GM23338 (cell line): ENCODE data around the gene ZC3H14. TPM values are rescaled to one million over a fixed set of nuclear protein-coding genes. Genes with fewer than 3 reads are reported as not detected.

Experiments used
- ATAC-seq: fragments of 200-7000 bp; cut with Tn5 transposase; 3 replicates; pipeline ENCODE4 v1.9.1; 2020
- DNase-seq: peaks from one replicate; pipeline ENCODE4 v3.0.0-alpha.2; 2015; ENCODE audit warnings: low spot score
- H2AFZ ChIP-seq: fragments of 200-600 bp; sonication (generic); 2 replicates; pipeline ENCODE4 v1.8.0; 2016; ENCODE audit warnings: antibody characterized with exemption, mild to moderate bottlenecking, moderate library complexity
- H3F3A ChIP-seq: fragments of 200-600 bp; sonication (generic); replicated peaks from 2 replicates; pipeline ENCODE4 v1.8.0; 2017; ENCODE audit warnings: antibody characterized with exemption, mixed run types, low read depth
- H3K27ac ChIP-seq: fragments of 200-600 bp; sonication (generic); 2 replicates; pipeline ENCODE4 v1.6.1; 2016; ENCODE audit warnings: low read depth
- H3K27me3 ChIP-seq: fragments of 200-600 bp; sonication (generic); 2 replicates; pipeline ENCODE4 v1.8.0; 2016; ENCODE audit warnings: mild to moderate bottlenecking, mixed run types, moderate library complexity; ENCODE audit not compliant: insufficient read depth
- H3K36me3 ChIP-seq: fragments of 200-600 bp; sonication (generic); 2 replicates; pipeline ENCODE4 v1.8.0; 2016; ENCODE audit warnings: mild to moderate bottlenecking; ENCODE audit not compliant: insufficient read depth
- H3K4me1 ChIP-seq: fragments of 200-600 bp; sonication (generic); 2 replicates; pipeline ENCODE4 v1.8.0; 2016; ENCODE audit warnings: mild to moderate bottlenecking, moderate library complexity; ENCODE audit not compliant: insufficient read depth
- H3K4me2 ChIP-seq: fragments of 200-600 bp; sonication (generic); 2 replicates; pipeline ENCODE4 v1.7.1; 2017; ENCODE audit warnings: mixed run types
- H3K4me3 ChIP-seq: fragments of 200-600 bp; sonication (generic); 2 replicates; pipeline ENCODE4 v1.6.1; 2016; ENCODE audit warnings: mixed run types
- H3K79me2 ChIP-seq: fragments of 200-600 bp; sonication (generic); replicated peaks from 2 replicates; pipeline ENCODE4 v1.8.0; 2017; ENCODE audit warnings: mild to moderate bottlenecking; ENCODE audit not compliant: insufficient read depth
- H3K9me2 ChIP-seq: fragments of 200-600 bp; sonication (generic); 2 replicates; pipeline ENCODE4 v1.8.0; 2017; ENCODE audit not compliant: insufficient read depth
- H4K20me1 ChIP-seq: fragments of 200-600 bp; sonication (generic); replicated peaks from 2 replicates; pipeline ENCODE4 v1.8.0; 2017; ENCODE audit warnings: mild to moderate bottlenecking; ENCODE audit not compliant: insufficient read depth
- H3K27ac Mint-ChIP-seq: 2 replicates; pipeline ENCODE4 v1.8.0; 2020; ENCODE audit warnings: inconsistent platforms, mild to moderate bottlenecking, moderate library complexity, mixed read lengths
- H3K27me3 Mint-ChIP-seq: 3 replicates; pipeline ENCODE4 v1.8.0; 2022; ENCODE audit warnings: low read depth, mild to moderate bottlenecking, moderate library complexity, mixed read lengths, inconsistent platforms; ENCODE audit not compliant: insufficient read depth, poor library complexity
- H3K36me3 Mint-ChIP-seq: 3 replicates; pipeline ENCODE4 v1.8.0; 2021; ENCODE audit warnings: low read depth, mild to moderate bottlenecking, inconsistent platforms, moderate library complexity, mixed read lengths
- H3K4me1 Mint-ChIP-seq: 3 replicates; pipeline ENCODE4 v1.8.0; 2020; ENCODE audit warnings: mild to moderate bottlenecking, inconsistent platforms, mixed read lengths
- H3K4me3 Mint-ChIP-seq: 3 replicates; pipeline ENCODE4 v1.8.0; 2021; ENCODE audit warnings: moderate library complexity, mild to moderate bottlenecking, inconsistent platforms, mixed read lengths
- H3K9me3 Mint-ChIP-seq: 3 replicates; pipeline ENCODE4 v1.8.0; 2020; ENCODE audit warnings: moderate library complexity, mild to moderate bottlenecking, inconsistent platforms, mixed read lengths
- EZH2 ChIP-seq: fragments of 200-600 bp; sonication (generic); IDR thresholded peaks from one replicate; pipeline ENCODE4 v1.8.0; 2017; ENCODE audit warnings: antibody characterized with exemption, mild to moderate bottlenecking, low read depth; ENCODE audit not compliant: unreplicated experiment
- EZH2phosphoT487 ChIP-seq: fragments of 200-600 bp; sonication (generic); IDR thresholded peaks from one replicate; pipeline ENCODE4 v1.8.1; 2018; ENCODE audit warnings: antibody characterized with exemption; ENCODE audit not compliant: unreplicated experiment
- NANOG ChIP-seq: IDR thresholded peaks from 2 replicates; pipeline ENCODE4 v1.6.1; 2016; ENCODE audit warnings: antibody characterized with exemption, borderline replicate concordance
- POLR2AphosphoS5 ChIP-seq: IDR thresholded peaks from 2 replicates; pipeline ENCODE4 v1.6.1; 2016; ENCODE audit warnings: antibody characterized with exemption, low read depth
- STAT1 ChIP-seq: IDR thresholded peaks from one replicate; pipeline ENCODE4 v1.6.1; 2016; ENCODE audit warnings: antibody characterized with exemption; ENCODE audit not compliant: unreplicated experiment
- ZNF331 ChIP-seq: fragments of 250-450 bp; sonication (Bioruptor Pico); IDR thresholded peaks from 2 replicates; pipeline ENCODE4 v1.5.0; 2020; ENCODE audit warnings: low read depth, mild to moderate bottlenecking, moderate library complexity
- polyA plus RNA-seq: library from polyadenylated mRNA; unstranded; fragments of >200 nt; fragmentation: Nextera tagmentation; extraction: Ambion mirVana; gene quantifications from 2 replicates; pipeline ENCODE4 v1.2.1, GENCODE V29; 2016
- total RNA-seq: library from RNA; depleted of rRNA; stranded (reverse); fragments of >200 nt; shearing (Covaris generic); gene quantifications from 2 replicates; pipeline ENCODE4 v1.2.3, GENCODE V29; 2014
- TF ChIP-seq, protein P1 (sequence below): IDR thresholded peaks from one replicate; pipeline ENCODE4 v1.6.1; 2018; ENCODE audit warnings: antibody characterized with exemption; ENCODE audit not compliant: unreplicated experiment
- TF ChIP-seq, protein P2 (sequence below), 2 experiments: fragments of 200-600 bp in 1 of 2; sonication (generic) in 1 of 2; conservative IDR thresholded peaks; 2 replicates each; pipeline versions ENCODE4 v1.5.1 to v1.6.1; 2016 to 2017; ENCODE audit warnings: antibody characterized with exemption in 2 of 2, low read depth in 2 of 2, mild to moderate bottlenecking in 2 of 2, moderate library complexity in 1 of 2
- TF ChIP-seq, protein P3 (sequence below): fragments of 250-450 bp; sonication (Bioruptor Pico); IDR thresholded peaks from 2 replicates; pipeline ENCODE4 v1.5.0; 2020; ENCODE audit warnings: mild to moderate bottlenecking, moderate library complexity

Gene ZC3H14
- total and polyA plus RNA-seq, 2 experiments from 2014 or later: 63.2 to 87.9 TPM

DNA sequence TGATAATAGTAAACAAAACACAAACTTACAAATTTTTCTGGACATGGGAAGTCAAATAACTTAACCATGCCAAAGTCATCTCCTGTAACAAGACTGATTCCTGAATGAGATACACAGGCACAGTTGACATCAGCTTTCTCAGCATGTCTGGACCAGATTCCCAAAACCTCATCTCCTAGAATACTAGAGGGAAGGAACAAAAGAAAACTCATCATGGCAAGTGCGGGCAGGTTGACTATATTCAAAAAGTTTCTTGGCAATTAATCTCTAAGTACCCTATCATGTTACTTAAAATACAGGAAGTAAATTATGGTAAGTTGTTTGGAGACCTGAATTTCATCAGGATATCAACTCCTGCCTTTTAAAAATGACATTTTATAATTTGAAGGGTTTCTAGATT lies 53.9 kb downstream of the ZC3H14 start (continued):
- TF ChIP-seq EZH2phosphoT487: no peak
- TF ChIP-seq ZNF331: no peak

DNA sequence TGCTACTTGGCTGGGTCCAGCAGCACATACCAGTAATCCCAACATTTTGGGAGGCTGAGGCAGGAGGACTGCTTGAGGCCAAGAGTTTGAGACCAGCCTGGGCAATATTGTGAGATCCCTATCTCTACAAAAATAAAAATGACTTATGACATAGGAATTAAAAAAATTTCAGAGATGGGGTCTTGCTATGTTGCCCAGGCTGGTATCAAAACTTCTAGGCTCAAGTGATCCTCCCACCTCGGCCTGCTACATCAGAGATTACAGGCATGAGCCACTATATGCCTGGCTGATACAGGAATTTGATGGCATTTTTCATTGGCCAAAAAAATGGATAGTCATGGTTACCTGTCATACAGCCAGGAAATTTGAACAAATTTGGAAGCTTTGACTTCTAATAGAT lies 54.6 kb downstream of the ZC3H14 start:
- TF ChIP-seq, protein P1, sequence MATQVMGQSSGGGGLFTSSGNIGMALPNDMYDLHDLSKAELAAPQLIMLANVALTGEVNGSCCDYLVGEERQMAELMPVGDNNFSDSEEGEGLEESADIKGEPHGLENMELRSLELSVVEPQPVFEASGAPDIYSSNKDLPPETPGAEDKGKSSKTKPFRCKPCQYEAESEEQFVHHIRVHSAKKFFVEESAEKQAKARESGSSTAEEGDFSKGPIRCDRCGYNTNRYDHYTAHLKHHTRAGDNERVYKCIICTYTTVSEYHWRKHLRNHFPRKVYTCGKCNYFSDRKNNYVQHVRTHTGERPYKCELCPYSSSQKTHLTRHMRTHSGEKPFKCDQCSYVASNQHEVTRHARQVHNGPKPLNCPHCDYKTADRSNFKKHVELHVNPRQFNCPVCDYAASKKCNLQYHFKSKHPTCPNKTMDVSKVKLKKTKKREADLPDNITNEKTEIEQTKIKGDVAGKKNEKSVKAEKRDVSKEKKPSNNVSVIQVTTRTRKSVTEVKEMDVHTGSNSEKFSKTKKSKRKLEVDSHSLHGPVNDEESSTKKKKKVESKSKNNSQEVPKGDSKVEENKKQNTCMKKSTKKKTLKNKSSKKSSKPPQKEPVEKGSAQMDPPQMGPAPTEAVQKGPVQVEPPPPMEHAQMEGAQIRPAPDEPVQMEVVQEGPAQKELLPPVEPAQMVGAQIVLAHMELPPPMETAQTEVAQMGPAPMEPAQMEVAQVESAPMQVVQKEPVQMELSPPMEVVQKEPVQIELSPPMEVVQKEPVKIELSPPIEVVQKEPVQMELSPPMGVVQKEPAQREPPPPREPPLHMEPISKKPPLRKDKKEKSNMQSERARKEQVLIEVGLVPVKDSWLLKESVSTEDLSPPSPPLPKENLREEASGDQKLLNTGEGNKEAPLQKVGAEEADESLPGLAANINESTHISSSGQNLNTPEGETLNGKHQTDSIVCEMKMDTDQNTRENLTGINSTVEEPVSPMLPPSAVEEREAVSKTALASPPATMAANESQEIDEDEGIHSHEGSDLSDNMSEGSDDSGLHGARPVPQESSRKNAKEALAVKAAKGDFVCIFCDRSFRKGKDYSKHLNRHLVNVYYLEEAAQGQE: no peak
- TF ChIP-seq ZNF331 (no peak), NANOG (no peak), STAT1 (no peak)
- TF ChIP-seq, protein P2, sequence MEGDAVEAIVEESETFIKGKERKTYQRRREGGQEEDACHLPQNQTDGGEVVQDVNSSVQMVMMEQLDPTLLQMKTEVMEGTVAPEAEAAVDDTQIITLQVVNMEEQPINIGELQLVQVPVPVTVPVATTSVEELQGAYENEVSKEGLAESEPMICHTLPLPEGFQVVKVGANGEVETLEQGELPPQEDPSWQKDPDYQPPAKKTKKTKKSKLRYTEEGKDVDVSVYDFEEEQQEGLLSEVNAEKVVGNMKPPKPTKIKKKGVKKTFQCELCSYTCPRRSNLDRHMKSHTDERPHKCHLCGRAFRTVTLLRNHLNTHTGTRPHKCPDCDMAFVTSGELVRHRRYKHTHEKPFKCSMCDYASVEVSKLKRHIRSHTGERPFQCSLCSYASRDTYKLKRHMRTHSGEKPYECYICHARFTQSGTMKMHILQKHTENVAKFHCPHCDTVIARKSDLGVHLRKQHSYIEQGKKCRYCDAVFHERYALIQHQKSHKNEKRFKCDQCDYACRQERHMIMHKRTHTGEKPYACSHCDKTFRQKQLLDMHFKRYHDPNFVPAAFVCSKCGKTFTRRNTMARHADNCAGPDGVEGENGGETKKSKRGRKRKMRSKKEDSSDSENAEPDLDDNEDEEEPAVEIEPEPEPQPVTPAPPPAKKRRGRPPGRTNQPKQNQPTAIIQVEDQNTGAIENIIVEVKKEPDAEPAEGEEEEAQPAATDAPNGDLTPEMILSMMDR (conservative IDR thresholded peaks at IDR 0.05; ENCODE audit: low read depth in 2 of 2): no peak
- no peak for ATAC-seq
- Mint-ChIP-seq H3K27me3 (no peaks in the 10 kb centered on the region), H3K9me3 (no peaks in the 10 kb centered on the region), H3K27ac (no peak overlapping the region), H3K36me3 (peaks cover 11% of the 10 kb centered on the region; the same call in 2 of the 3 replicates), H3K4me1 (peaks cover 21% of the 10 kb centered on the region), H3K4me3 (no peak overlapping the region)
- Histone ChIP-seq H3K36me3 (no peaks in the 10 kb centered on the region), H3K4me1 (peaks cover 13% of the 10 kb centered on the region), H3K4me2 (peak overlapping the region; percentile 13; the same call in 1 of the 2 replicates), H2AFZ (no peak overlapping the region), H3K27me3 (no peaks in the 10 kb centered on the region), H3K27ac (no peak overlapping the region), H3K79me2 (no peaks in the 10 kb centered on the region), H3K4me3 (no peak overlapping the region), H4K20me1 (no peaks in the 10 kb centered on the region), H3F3A (no peaks in the 10 kb centered on the region), H3K9me2 (no peaks in the 10 kb centered on the region)
- DNase-seq: no peak

DNA sequence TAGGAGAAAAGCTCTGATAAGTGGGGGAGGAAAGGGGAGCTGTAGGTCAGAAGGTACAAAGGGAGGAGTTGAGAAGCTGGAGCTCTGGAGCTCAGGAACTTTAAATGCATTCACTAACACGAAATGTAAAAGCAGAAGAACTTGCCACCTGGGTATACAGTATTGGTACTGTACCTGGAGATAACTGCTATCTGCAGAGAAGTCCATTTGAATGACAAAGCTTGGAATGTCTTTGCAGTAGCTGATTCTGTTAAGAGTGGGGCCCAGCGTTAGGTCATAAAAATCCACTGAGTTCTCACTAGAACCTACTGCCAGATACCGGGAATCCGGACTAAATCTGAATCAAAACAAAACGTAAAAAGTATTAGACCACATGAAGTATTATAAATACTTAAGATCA lies 55.6 kb downstream of the ZC3H14 start:
- H4K20me1 ChIP-seq: no peaks in the 10 kb centered on the region
- no peaks in the 10 kb centered on the region for H3K36me3 ChIP-seq
- H3K27me3 ChIP-seq: no peaks in the 10 kb centered on the region
- H3F3A ChIP-seq: no peaks in the 10 kb centered on the region
- H3K4me3 ChIP-seq: no peak overlapping the region
- Mint-ChIP-seq H3K27ac (peak overlapping the region; percentile 46; the same call in 1 of the 2 replicates), H3K4me3 (peak overlapping the region; percentile 3; the same call in 2 of the 3 replicates), H3K27me3 (no peaks in the 10 kb centered on the region), H3K4me1 (peaks cover 21% of the 10 kb centered on the region), H3K36me3 (peaks cover 4% of the 10 kb centered on the region; the same call in 2 of the 3 replicates), H3K9me3 (no peaks in the 10 kb centered on the region)
- DNase-seq: peak; percentile 41
- no peaks in the 10 kb centered on the region for H3K79me2 ChIP-seq
- peaks cover 13% of the 10 kb centered on the region for H3K4me1 ChIP-seq
- peak; percentile 83 for ATAC-seq
- H3K27ac ChIP-seq: no peak overlapping the region
- H3K9me2 ChIP-seq: no peaks in the 10 kb centered on the region
- H3K4me2 ChIP-seq: peak overlapping the region; percentile 13; the same call in 1 of the 2 replicates
- no peak overlapping the region for H2AFZ ChIP-seq
- TF ChIP-seq EZH2 (no peak), EZH2phosphoT487 (no peak), POLR2AphosphoS5 (no peak), ZNF331 (no peak), STAT1 (no peak)
- TF ChIP-seq, protein P3, sequence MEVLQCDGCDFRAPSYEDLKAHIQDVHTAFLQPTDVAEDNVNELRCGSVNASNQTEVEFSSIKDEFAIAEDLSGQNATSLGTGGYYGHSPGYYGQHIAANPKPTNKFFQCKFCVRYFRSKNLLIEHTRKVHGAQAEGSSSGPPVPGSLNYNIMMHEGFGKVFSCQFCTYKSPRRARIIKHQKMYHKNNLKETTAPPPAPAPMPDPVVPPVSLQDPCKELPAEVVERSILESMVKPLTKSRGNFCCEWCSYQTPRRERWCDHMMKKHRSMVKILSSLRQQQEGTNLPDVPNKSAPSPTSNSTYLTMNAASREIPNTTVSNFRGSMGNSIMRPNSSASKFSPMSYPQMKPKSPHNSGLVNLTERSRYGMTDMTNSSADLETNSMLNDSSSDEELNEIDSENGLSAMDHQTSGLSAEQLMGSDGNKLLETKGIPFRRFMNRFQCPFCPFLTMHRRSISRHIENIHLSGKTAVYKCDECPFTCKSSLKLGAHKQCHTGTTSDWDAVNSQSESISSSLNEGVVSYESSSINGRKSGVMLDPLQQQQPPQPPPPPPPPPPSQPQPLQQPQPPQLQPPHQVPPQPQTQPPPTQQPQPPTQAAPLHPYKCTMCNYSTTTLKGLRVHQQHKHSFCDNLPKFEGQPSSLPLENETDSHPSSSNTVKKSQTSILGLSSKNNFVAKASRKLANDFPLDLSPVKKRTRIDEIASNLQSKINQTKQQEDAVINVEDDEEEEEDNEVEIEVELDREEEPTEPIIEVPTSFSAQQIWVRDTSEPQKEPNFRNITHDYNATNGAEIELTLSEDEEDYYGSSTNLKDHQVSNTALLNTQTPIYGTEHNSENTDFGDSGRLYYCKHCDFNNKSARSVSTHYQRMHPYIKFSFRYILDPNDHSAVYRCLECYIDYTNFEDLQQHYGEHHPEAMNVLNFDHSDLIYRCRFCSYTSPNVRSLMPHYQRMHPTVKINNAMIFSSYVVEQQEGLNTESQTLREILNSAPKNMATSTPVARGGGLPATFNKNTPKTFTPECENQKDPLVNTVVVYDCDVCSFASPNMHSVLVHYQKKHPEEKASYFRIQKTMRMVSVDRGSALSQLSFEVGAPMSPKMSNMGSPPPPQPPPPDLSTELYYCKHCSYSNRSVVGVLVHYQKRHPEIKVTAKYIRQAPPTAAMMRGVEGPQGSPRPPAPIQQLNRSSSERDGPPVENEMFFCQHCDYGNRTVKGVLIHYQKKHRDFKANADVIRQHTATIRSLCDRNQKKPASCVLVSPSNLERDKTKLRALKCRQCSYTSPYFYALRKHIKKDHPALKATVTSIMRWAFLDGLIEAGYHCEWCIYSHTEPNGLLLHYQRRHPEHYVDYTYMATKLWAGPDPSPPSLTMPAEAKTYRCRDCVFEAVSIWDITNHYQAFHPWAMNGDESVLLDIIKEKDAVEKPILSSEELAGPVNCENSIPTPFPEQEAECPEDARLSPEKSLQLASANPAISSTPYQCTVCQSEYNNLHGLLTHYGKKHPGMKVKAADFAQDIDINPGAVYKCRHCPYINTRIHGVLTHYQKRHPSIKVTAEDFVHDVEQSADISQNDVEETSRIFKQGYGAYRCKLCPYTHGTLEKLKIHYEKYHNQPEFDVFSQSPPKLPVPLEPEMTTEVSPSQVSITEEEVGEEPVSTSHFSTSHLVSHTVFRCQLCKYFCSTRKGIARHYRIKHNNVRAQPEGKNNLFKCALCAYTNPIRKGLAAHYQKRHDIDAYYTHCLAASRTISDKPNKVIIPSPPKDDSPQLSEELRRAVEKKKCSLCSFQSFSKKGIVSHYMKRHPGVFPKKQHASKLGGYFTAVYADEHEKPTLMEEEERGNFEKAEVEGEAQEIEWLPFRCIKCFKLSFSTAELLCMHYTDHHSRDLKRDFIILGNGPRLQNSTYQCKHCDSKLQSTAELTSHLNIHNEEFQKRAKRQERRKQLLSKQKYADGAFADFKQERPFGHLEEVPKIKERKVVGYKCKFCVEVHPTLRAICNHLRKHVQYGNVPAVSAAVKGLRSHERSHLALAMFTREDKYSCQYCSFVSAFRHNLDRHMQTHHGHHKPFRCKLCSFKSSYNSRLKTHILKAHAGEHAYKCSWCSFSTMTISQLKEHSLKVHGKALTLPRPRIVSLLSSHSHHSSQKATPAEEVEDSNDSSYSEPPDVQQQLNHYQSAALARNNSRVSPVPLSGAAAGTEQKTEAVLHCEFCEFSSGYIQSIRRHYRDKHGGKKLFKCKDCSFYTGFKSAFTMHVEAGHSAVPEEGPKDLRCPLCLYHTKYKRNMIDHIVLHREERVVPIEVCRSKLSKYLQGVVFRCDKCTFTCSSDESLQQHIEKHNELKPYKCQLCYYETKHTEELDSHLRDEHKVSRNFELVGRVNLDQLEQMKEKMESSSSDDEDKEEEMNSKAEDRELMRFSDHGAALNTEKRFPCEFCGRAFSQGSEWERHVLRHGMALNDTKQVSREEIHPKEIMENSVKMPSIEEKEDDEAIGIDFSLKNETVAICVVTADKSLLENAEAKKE (CRISPR knock-in tag): peak; percentile 84
